Stimulated activated CD4-positive, alpha-beta T cell treated with anti-CD3 and anti-CD28 coated beads, Interleukin-1b, Interleukin-23, amount 100 ng/mL, for 4 hours (primary cell): Measurements from ENCODE around the gene MAP2.

Experiments used
- DNase-seq, 2 donors: peaks; one replicate each; pipeline ENCODE4 v3.0.0-alpha.2; 2020; ENCODE audit warnings: low read depth in 2 of 2

Gene MAP2

GRCh38 chr2:209424781-209425470 is 1.1 kb downstream of the MAP2 start:
- DNase-seq, result no peak

- no peak for DNase-seq
Observed at GRCh38 chr2:209425471-209426071, 1.7 kb downstream of the MAP2 start.

GRCh38 chr2:209426432-209426831 is 2.6 kb downstream of the MAP2 start:
- no peak for DNase-seq

GRCh38 chr2:209431701-209432100 is 7.9 kb downstream of the MAP2 start:
- no peak for DNase-seq

GRCh38 chr2:209441541-209441940 is 17.7 kb downstream of the MAP2 start:
- no peak for DNase-seq

- no peak for DNase-seq
Observed at GRCh38 chr2:209442939-209443338, 19.1 kb downstream of the MAP2 start.

DNA sequence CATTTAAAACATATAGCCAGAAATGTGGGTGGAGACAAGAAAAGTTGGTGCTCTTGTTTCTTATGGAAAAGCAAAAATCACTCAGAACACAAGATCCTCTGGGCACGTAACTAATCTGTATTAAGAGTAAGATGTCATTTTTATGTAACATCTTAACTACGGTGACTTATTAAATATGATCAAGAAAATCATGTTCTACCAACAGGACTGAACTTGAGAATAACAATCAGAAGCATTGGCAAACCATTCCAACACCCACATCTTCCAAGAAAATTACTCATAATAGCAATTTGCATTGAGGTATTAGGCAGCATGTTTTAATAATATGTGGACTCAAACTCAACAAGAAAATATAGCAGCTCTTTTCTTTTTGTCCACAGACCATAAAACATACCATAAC is 21.6 kb downstream of the MAP2 start:
- DNase-seq, result no peak

DNA sequence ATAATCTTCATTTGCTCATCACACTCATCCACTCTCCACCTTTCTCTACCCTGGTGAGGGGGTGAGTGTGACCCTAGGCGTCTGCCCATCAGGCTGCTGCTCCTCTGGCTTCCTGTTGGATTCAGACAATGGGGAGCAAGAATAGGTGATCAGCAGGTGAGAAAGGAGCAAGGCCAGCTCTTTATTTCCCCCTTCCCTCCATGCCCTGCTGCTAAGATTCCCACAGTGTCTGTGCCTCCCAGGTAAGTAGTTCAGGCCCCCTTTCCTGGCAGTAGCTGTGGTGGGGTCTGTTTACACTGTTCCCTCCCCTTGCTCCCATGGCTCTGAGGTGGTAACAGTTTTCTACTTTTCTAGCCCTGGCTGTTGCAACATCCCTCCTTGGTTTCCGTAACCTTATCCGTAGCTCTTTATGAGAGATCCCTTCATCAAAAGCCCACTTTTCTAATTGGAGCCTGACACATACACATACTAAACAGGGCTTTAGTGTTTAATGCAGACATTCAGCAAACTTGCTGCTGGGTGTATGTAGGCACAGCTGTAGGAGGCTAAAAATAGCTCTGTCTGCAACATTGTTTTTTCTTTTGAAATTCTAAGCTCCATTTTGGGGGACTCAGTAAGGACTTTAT is 27.5 kb downstream of the MAP2 start:
- DNase-seq, result no peak

DNA sequence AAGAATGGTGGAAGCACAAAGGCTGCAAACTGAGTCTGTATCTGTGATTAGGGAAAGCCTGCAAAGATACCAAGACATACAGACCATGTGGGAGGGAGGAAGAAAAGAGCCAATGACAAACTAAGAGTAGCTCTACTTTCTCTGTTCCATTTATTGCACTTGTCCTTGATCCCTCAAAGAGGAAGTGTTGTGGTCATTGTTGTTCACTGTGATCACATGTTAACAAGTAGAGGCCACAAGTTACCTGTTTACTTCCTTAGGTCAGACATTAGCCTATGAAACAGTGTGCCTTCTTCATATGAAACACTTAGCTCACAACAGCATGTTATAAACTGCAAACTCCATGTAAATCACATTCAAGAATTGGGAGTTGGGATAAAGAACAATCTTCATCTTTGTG is 32.6 kb downstream of the MAP2 start:
- no peak for DNase-seq

- no peak for DNase-seq
Observed at GRCh38 chr2:209458008-209458979, 34.4 kb downstream of the MAP2 start.

DNA sequence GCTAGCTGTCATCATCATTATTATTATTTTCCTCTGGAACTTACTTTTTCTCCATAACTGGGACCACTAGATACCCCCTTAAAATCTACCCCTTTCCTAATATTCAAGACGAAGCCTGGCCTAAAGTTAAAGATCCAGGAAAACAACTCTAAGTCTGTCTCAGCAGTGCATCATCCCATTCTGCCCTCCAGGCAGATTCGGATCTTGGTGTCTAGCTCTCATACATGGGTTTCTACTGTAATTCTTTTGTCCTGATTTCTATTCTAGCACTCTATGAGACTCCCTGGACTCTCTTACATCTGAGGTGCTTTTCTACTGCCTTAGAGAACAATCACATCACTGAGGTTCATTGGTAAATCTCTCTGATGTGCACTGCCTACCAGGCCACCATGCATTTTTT is 35.5 kb downstream of the MAP2 start:
- no peak for DNase-seq

DNA sequence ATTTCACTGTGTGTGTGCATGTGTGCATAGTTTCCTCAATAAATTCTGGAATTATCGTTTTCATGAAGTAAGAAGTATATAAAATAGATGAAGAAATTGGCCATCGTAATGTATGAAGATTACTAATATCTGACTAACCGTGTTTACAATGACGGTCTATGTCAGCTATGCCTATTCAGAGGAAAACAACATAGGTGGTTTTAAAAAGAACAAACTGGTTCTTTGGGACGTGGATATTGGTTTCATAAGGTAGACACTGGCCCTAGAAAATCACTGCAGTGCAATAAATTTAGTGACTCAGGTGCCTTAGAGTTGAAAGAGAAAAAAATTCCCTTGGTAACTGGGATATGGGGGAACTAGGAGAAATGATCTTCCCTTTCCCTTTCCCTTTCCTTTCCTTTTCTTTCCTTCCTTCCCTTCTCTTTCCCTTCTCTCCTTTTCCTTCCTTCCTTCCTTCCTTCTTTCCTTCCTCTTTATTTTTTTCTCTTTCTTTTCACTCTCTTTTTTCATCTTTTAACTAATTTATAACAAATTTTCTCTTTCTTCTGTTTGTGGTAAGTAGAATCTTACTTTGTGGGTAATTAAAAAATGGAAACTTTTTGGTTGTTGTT is 36.4 kb downstream of the MAP2 start:
- no peak for DNase-seq

DNA sequence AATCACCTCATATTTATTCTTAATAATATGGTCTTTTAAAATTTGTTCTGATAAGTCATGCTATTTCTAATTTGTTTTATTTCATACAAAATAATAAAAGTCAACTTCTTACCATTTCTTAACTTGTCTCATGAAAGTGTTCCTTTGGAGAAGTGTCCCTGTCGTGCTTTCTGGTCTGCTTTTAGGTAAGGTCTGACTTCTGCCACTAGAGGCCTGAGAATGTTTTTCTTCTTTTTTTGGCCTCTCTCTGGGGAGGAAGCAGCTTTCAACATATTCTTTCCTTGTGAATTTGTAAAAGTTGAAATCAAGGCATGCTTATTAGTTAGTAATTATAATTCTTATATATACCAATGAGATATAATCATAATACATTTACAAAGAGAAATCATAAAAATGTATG is 39.4 kb downstream of the MAP2 start:
- DNase-seq, result no peak

DNA sequence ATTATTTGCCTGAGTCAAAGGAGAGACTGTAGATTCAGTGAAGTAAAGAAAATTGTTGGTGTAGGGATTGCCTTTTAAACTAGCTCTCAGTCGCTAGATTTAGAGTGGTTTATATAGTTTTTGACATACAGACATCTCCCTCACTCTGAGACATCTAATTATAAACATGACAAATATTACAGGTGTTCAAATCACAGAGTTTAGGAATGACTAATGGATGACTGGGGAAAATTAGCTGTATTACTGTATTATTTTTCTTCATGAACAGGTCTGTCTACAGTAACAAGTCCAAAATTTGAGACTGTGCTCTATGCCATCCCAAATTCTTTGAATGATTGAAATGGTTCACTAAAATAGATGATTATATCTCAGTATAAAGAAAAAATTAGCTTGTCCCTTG is 40.0 kb downstream of the MAP2 start:
- no peak for DNase-seq

- no peak for DNase-seq
Observed at GRCh38 chr2:209468846-209469245, 45.0 kb downstream of the MAP2 start.

DNA sequence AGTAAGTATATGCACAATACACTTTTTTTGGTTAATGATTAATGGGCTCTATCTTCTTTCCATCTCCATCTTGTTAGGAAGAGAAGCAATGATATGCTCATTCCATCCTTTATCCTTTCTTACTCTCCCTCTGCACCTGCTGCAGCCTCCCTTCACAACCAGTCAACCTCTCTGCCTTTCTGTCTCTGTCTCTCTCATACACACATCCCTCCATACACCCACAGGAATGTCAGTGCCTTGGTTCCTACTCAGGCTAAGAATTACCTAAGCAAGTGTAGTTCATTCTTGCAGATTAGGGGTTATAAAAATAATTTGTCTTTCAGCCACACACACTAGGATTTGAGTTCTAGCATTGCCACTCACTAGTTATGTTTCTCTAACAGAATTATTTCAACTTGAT is 45.6 kb downstream of the MAP2 start:
- no peak for DNase-seq

GRCh38 chr2:209470466-209470865 is 46.6 kb downstream of the MAP2 start:
- DNase-seq, result no peak

DNA sequence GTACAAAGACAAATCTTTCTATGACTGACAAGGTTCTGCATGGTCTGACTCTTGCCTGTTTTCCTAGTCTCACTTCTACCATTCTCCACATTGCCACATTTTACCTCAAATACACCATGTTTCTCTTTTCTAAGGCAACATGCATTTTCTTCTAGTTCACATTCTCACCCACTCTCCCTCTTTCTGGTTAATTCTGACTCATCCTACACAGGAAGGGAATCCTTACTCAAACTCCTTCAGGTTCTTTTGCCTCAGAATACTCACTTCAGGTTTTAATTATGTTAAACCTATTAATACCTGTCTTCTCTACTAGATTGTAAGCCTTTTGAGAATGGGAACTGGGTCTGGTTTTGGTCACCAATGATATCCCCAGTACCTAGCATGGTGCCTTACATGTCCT is 47.2 kb downstream of the MAP2 start:
- no peak for DNase-seq

DNA sequence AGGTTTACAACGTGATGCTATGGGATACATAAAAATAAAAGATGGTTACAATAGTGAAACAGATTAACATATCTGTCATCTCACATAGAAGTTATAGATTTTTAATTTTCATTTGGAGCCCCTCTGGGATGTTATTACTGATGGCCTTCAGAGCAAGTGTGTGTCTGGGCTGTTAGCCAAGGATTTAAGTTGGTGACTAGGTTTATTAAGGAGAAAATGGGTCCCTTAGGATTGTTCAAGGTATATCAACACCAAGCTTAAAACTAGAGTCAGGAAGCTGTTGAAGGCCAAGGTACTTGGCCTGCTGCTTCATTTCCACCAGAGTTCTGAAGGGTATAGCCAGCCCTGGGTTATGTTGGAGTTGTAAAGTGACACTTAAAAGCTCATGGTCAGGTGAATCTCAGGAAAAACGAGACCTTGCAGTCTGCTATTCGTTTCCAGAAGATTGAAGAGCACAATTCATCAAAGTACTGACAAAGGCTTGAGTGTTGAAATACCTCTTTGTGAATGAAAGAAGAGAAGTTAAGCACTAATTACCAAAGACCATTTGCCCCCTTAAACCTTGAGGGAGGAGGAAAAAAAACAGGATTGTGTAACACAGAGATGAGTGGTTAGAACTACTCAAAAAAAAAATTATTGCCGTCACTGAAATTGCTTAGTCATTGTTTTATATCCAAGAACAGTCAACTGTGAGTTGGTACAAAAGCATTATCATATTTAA is 48.4 kb downstream of the MAP2 start:
- no peak for DNase-seq

- no peak for DNase-seq
Observed at GRCh38 chr2:209472871-209473270, 49.0 kb downstream of the MAP2 start.

- DNase-seq, result no peak
Observed at GRCh38 chr2:209473930-209474419, 50.1 kb downstream of the MAP2 start.
